ENCODE results near the gene FAT1. TPM values are rescaled to one million over a fixed set of nuclear protein-coding genes. Genes with fewer than 3 reads are reported as not detected.

Gene FAT1
- total RNA-seq, 1 donor from 2014 or later, result 84.3 TPM

GRCh38 chr4:186701788-186702187 lies 21.9 kb downstream of the FAT1 start:
- no peak for TF ChIP-seq CTCF (IDR thresholded peaks at IDR 0.05)
- DNase-seq, result no peak
- no peak for ATAC-seq
- no peaks in the 10 kb centered on the region for H3K4me1 ChIP-seq
- no peaks in the 10 kb centered on the region for H3K27me3 ChIP-seq
- no peaks in the 10 kb centered on the region for H3K9me3 ChIP-seq
- H3K36me3 ChIP-seq, result peaks cover 7% of the 10 kb centered on the region
- no peak overlapping the region for H3K4me3 ChIP-seq
- peak overlapping the region; percentile 36 for H3K27ac ChIP-seq
- intact Hi-C loops (cut with DNase I), result no loop called here

GRCh38 chr4:186701273-186701672 lies 22.4 kb downstream of the FAT1 start:
- peak; percentile 15 for ATAC-seq
- Histone ChIP-seq H3K27ac (peak overlapping the region; percentile 36), H3K27me3 (no peaks in the 10 kb centered on the region), H3K36me3 (peaks cover 2% of the 10 kb centered on the region), H3K4me1 (no peaks in the 10 kb centered on the region), H3K9me3 (no peaks in the 10 kb centered on the region), H3K4me3 (no peak overlapping the region)
- TF ChIP-seq CTCF (IDR thresholded peaks at IDR 0.05), result no peak
- no peak for DNase-seq
- intact Hi-C loops (cut with DNase I), result no loop called here

GRCh38 chr4:186700746-186701145 lies 22.9 kb downstream of the FAT1 start:
- intact Hi-C loops (cut with DNase I), result no loop called here
- Histone ChIP-seq H3K27me3 (no peaks in the 10 kb centered on the region), H3K4me3 (no peak overlapping the region), H3K36me3 (no peaks in the 10 kb centered on the region), H3K9me3 (no peaks in the 10 kb centered on the region), H3K4me1 (no peaks in the 10 kb centered on the region), H3K27ac (no peak overlapping the region)
- TF ChIP-seq CTCF (IDR thresholded peaks at IDR 0.05), result no peak
- peak; percentile 48 for ATAC-seq
- DNase-seq, result no peak

- ATAC-seq, result no peak
- Histone ChIP-seq H3K4me3 (no peak overlapping the region), H3K36me3 (no peaks in the 10 kb centered on the region), H3K4me1 (no peaks in the 10 kb centered on the region), H3K27ac (no peak overlapping the region), H3K9me3 (no peaks in the 10 kb centered on the region), H3K27me3 (no peaks in the 10 kb centered on the region)
- intact Hi-C loops (cut with DNase I), result no loop called here
- DNase-seq, result no peak
- no peak for TF ChIP-seq CTCF (IDR thresholded peaks at IDR 0.05)
Measured at GRCh38 chr4:186699881-186700397, 23.7 kb downstream of the FAT1 start.

- H3K4me1 ChIP-seq, result no peaks in the 10 kb centered on the region
- H3K27ac ChIP-seq, result no peak overlapping the region
- no peak for ATAC-seq
- H3K9me3 ChIP-seq, result no peaks in the 10 kb centered on the region
- no peak for DNase-seq
- TF ChIP-seq CTCF (IDR thresholded peaks at IDR 0.05), result no peak
- no peak overlapping the region for H3K4me3 ChIP-seq
- no peaks in the 10 kb centered on the region for H3K27me3 ChIP-seq
- intact Hi-C loops (cut with DNase I), result no loop called here
- H3K36me3 ChIP-seq, result no peaks in the 10 kb centered on the region
Measured at GRCh38 chr4:186699298-186699697, 24.4 kb downstream of the FAT1 start.

- H3K4me3 ChIP-seq, result no peak overlapping the region
- ATAC-seq, result no peak
- no peaks in the 10 kb centered on the region for H3K9me3 ChIP-seq
- H3K4me1 ChIP-seq, result peaks cover 2% of the 10 kb centered on the region
- no peak for DNase-seq
- intact Hi-C loops (cut with DNase I), result no loop called here
- H3K27me3 ChIP-seq, result no peaks in the 10 kb centered on the region
- H3K36me3 ChIP-seq, result no peaks in the 10 kb centered on the region
- no peak for TF ChIP-seq CTCF (IDR thresholded peaks at IDR 0.05)
- H3K27ac ChIP-seq, result no peak overlapping the region
Measured at GRCh38 chr4:186698525-186698924, 25.1 kb downstream of the FAT1 start.

Data from upper lobe of right lung (tissue), 1 donor.